Measurements from ENCODE around the gene GLIS1. TPM values are rescaled to one million over a fixed set of nuclear protein-coding genes. Genes with fewer than 3 reads are reported as not detected.
A peak's percentile ranks its signal among the peaks of the same experiment; 100 is the strongest.

The GLIS1 gene
- total and polyA plus RNA-seq, 9 donors, result 0.04 to 0.42 (median 0.08) TPM; not detected in 3

DNA sequence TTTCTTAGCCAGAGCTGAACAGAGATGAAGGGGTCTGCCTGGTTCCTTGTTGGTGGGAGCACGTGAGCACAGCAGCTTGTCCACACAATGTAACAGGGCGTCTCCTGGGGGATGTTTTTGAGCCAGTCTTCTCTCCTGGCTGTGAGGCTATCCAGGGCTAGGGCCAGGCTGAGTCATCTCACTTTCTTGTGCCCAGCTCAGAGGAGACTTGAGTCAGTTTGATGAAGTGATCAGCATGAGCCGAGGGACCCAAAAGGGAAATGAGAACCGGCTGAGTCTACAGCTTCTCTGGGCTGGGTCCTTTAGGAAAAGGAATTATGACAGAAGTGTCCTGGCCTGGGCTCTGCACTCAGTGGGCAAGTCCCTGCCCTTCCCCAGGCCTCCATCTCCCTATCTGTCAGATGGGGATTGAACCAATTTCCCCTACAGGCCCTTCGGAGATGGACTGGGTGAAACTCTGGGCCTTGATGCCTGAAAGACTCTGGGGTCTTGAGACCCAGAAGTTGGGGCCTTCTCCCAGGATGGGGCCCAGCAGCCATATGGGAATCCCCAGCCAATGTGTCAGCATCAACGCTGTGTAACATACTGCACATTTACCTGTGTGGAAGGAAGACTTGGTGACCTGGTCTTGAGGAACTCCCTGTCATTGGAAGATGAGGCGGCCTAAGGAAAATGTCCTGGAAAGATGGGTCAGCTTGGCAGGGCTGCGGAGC is 243.2 kb downstream of the GLIS1 start:
- Histone ChIP-seq H3K27ac (ENCODE audit: low read length) (no peak overlapping the region), H3K4me1 (ENCODE audit: control insufficient read depth, insufficient read depth, low read length) (peaks cover 12% of the 10 kb centered on the region), H3K9me3 (replicated peaks; ENCODE audit: control insufficient read depth, low read depth, low read length) (no peaks in the 10 kb centered on the region), H3K27me3 (ENCODE audit: control insufficient read depth, insufficient read depth, low read length) (peaks cover 23% of the 10 kb centered on the region), H3K36me3 (ENCODE audit: control insufficient read depth, insufficient read depth, low read length) (no peaks in the 10 kb centered on the region), H3K4me3 (ENCODE audit: low read length) (no peak overlapping the region)
- DNase-seq, result no peak
- WGBS (ENCODE audit: insufficient coverage), result 96% methylated on average over 5 of the region's 8 CpGs

DNA sequence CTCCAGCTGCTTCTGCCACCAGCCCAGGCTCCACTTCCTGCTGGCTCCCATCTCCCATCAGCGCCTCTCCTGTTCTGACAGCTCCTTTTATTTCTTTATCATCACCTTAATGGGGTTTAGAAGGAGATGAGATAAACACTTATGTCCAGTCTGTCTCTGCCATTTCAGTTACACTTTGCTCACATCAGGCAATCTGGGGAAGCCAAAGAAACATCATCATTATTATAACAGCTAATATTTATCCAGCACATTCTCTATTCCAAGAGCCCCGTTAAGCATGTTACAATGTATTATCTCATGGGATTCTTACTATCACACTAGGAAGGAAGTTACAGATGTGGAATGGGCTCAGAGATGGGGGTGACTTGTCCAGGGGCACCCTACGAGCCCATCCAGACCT is 248.6 kb downstream of the GLIS1 start:
- H3K9me3 ChIP-seq (replicated peaks; ENCODE audit: control insufficient read depth, low read depth, low read length), result no peaks in the 10 kb centered on the region
- no peak overlapping the region for H3K4me3 ChIP-seq (ENCODE audit: low read length)
- DNase-seq, result no peak
- WGBS (ENCODE audit: insufficient coverage), result no CpG with 5 or more reads among the region's 3 CpGs
- H3K27ac ChIP-seq (ENCODE audit: low read length), result no peak overlapping the region
- peaks cover 41% of the 10 kb centered on the region for H3K27me3 ChIP-seq (ENCODE audit: control insufficient read depth, insufficient read depth, low read length)
- peaks cover 3% of the 10 kb centered on the region for H3K4me1 ChIP-seq (ENCODE audit: control insufficient read depth, insufficient read depth, low read length)
- no peaks in the 10 kb centered on the region for H3K36me3 ChIP-seq (ENCODE audit: control insufficient read depth, insufficient read depth, low read length)

GRCh38 chr1:53486395-53487026 is 252.5 kb downstream of the GLIS1 start:
- DNase-seq, result no peak
- Histone ChIP-seq H3K27me3 (ENCODE audit: control insufficient read depth, insufficient read depth, low read length) (peaks cover 49% of the 10 kb centered on the region), H3K9me3 (replicated peaks; ENCODE audit: control insufficient read depth, low read depth, low read length) (no peaks in the 10 kb centered on the region), H3K27ac (ENCODE audit: low read length) (no peak overlapping the region), H3K4me1 (ENCODE audit: control insufficient read depth, insufficient read depth, low read length) (peaks cover 3% of the 10 kb centered on the region), H3K4me3 (ENCODE audit: low read length) (no peak overlapping the region), H3K36me3 (ENCODE audit: control insufficient read depth, insufficient read depth, low read length) (no peaks in the 10 kb centered on the region)
- WGBS (ENCODE audit: insufficient coverage), result 78% methylated on average over 6 of the region's 9 CpGs

DNA sequence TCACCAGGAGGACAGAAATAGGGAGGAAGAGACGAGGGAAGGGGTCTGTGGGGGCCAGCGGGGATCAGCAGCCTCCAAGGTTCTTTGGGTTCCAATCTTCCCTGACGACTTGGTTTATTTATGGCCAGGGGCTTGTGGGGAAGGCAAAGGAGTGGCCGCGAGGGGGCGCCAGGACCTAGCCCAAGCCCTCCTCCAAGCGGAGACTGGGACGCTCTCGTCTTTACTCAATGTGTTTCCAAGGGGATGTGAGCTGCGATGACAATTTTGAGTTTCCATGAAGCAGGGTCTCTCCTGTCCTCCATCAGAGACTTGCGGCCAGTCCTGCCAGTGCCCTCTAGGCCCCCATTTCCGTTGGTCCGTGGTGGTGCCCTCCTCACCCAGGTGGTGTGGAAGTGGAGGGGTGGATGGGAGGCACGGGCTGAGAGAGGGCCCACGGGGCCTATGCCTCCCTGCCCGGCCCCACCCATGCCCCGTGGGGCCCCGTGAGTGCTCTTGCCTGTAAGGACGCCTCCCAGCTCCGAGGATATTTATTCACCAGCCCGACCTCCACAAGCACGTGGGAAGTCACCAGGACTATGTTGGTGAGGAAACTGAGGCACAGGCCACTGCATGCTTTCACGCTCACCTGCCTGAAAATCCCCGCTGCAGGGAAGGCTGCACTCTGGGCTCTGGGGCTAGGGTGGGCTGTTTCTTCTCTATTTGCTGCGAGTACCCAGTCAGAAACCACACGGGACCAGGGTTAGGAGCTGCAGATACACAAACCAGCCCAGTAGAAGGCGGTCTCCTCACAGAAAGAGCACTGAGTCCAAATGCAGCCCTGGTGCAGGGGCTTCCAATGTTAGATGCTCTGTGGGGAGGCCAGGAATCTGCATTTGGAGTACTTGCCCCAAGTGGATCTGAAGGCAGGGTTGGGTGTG is 253.2 kb downstream of the GLIS1 start:
- H3K9me3 ChIP-seq (replicated peaks; ENCODE audit: control insufficient read depth, low read depth, low read length), result no peaks in the 10 kb centered on the region
- peaks cover 3% of the 10 kb centered on the region for H3K4me1 ChIP-seq (ENCODE audit: control insufficient read depth, insufficient read depth, low read length)
- WGBS (ENCODE audit: insufficient coverage), result 22% methylated on average over 15 of the region's 27 CpGs
- peaks cover 47% of the 10 kb centered on the region for H3K27me3 ChIP-seq (ENCODE audit: control insufficient read depth, insufficient read depth, low read length)
- H3K4me3 ChIP-seq (ENCODE audit: low read length), result no peak overlapping the region
- no peaks in the 10 kb centered on the region for H3K36me3 ChIP-seq (ENCODE audit: control insufficient read depth, insufficient read depth, low read length)
- H3K27ac ChIP-seq (ENCODE audit: low read length), result no peak overlapping the region
- peak; percentile 86 for DNase-seq

GRCh38 chr1:53484705-53485477 is 254.1 kb downstream of the GLIS1 start:
- Histone ChIP-seq H3K27me3 (ENCODE audit: control insufficient read depth, insufficient read depth, low read length) (peaks cover 40% of the 10 kb centered on the region), H3K36me3 (ENCODE audit: control insufficient read depth, insufficient read depth, low read length) (no peaks in the 10 kb centered on the region), H3K9me3 (replicated peaks; ENCODE audit: control insufficient read depth, low read depth, low read length) (no peaks in the 10 kb centered on the region), H3K4me3 (ENCODE audit: low read length) (no peak overlapping the region), H3K4me1 (ENCODE audit: control insufficient read depth, insufficient read depth, low read length) (peaks cover 3% of the 10 kb centered on the region), H3K27ac (ENCODE audit: low read length) (no peak overlapping the region)
- WGBS (ENCODE audit: insufficient coverage), result 87% methylated on average over 16 of the region's 19 CpGs
- no peak for DNase-seq

DNA sequence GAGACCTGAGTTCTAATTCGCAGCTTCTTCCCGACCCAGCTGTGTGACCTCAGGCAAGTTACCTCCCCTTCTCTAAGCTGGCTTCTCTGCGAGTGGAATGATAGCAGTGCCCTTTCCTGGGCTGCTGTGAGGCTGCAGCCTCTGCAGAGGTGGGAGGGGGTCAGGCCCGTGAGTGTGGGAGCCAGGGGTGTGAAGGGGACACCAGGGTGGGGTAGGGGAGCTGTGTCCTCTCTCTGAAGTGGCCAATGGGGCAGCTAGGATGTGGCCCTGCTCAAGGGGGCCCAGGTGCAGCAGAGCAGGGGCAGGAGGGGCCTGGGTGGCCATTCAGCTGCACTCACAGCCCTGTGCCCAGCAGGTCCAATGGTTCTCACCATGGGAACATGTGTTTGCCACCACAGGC is 255.3 kb downstream of the GLIS1 start:
- H3K27me3 ChIP-seq (ENCODE audit: control insufficient read depth, insufficient read depth, low read length), result peaks cover 33% of the 10 kb centered on the region
- H3K36me3 ChIP-seq (ENCODE audit: control insufficient read depth, insufficient read depth, low read length), result no peaks in the 10 kb centered on the region
- H3K27ac ChIP-seq (ENCODE audit: low read length), result no peak overlapping the region
- peaks cover 3% of the 10 kb centered on the region for H3K4me1 ChIP-seq (ENCODE audit: control insufficient read depth, insufficient read depth, low read length)
- 81% methylated on average over 3 of the region's 4 CpGs for WGBS (ENCODE audit: insufficient coverage)
- no peak for DNase-seq
- H3K9me3 ChIP-seq (replicated peaks; ENCODE audit: control insufficient read depth, low read depth, low read length), result no peaks in the 10 kb centered on the region
- no peak overlapping the region for H3K4me3 ChIP-seq (ENCODE audit: low read length)

DNA sequence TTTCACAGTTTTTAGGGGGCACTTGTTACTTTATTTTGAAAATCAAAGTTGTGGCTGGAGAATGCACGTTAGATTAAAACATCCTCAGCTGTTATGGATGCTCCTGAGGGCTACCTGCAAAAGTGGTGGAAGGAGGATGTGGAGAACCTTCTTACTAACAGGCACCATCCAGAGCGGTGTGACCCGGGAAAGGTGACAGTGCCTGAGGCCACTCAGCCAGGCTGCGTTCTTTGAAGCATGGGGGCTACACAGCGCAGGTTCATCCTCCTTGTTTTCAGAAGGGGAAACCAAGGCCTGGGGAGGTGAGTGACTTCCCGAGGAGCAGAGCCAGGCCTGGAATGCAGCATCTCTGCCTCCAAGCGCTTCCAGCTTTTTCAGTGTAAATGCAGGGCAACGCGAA is 255.8 kb downstream of the GLIS1 start:
- Histone ChIP-seq H3K4me1 (ENCODE audit: control insufficient read depth, insufficient read depth, low read length) (peaks cover 3% of the 10 kb centered on the region), H3K9me3 (replicated peaks; ENCODE audit: control insufficient read depth, low read depth, low read length) (no peaks in the 10 kb centered on the region), H3K36me3 (ENCODE audit: control insufficient read depth, insufficient read depth, low read length) (no peaks in the 10 kb centered on the region), H3K27ac (ENCODE audit: low read length) (no peak overlapping the region), H3K27me3 (ENCODE audit: control insufficient read depth, insufficient read depth, low read length) (peaks cover 28% of the 10 kb centered on the region), H3K4me3 (ENCODE audit: low read length) (no peak overlapping the region)
- DNase-seq, result no peak
- WGBS (ENCODE audit: insufficient coverage), result 88% methylated on average over 9 of the region's 9 CpGs

GRCh38 chr1:53482441-53483153 is 256.4 kb downstream of the GLIS1 start:
- no peak overlapping the region for H3K27ac ChIP-seq (ENCODE audit: low read length)
- WGBS (ENCODE audit: insufficient coverage), result 81% methylated on average over 14 of the region's 14 CpGs
- no peak overlapping the region for H3K4me3 ChIP-seq (ENCODE audit: low read length)
- no peak for DNase-seq
- H3K9me3 ChIP-seq (replicated peaks; ENCODE audit: control insufficient read depth, low read depth, low read length), result no peaks in the 10 kb centered on the region
- H3K27me3 ChIP-seq (ENCODE audit: control insufficient read depth, insufficient read depth, low read length), result peaks cover 26% of the 10 kb centered on the region
- H3K36me3 ChIP-seq (ENCODE audit: control insufficient read depth, insufficient read depth, low read length), result no peaks in the 10 kb centered on the region
- H3K4me1 ChIP-seq (ENCODE audit: control insufficient read depth, insufficient read depth, low read length), result peaks cover 6% of the 10 kb centered on the region

DNA sequence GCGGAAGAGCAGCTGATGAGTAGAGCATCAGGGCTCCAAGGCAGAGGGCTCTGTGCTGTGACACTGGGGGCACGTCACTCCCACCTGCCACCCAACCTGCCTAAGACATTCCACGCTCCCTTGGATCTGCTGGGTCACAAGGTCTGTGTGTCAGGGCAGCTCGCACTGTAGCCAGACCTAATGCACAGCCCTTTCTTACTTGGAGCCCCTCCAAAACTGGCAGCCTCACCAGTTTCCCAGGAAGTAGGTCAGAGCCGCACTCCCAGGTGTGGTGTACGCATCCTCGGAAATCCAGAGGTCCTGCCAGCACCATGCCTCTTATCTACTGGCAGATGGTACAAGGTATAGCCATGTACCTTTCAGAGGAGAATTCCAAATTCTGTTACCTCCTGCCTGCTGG is 257.5 kb downstream of the GLIS1 start:
- peaks cover 18% of the 10 kb centered on the region for H3K27me3 ChIP-seq (ENCODE audit: control insufficient read depth, insufficient read depth, low read length)
- peaks cover 14% of the 10 kb centered on the region for H3K4me1 ChIP-seq (ENCODE audit: control insufficient read depth, insufficient read depth, low read length)

More for the DNA sequence above, 257.5 kb downstream of the GLIS1 start:
- no peaks in the 10 kb centered on the region for H3K9me3 ChIP-seq (replicated peaks; ENCODE audit: control insufficient read depth, low read depth, low read length)
- no peaks in the 10 kb centered on the region for H3K36me3 ChIP-seq (ENCODE audit: control insufficient read depth, insufficient read depth, low read length)
- WGBS (ENCODE audit: insufficient coverage), result 84% methylated on average over 7 of the region's 7 CpGs
- no peak overlapping the region for H3K4me3 ChIP-seq (ENCODE audit: low read length)
- no peak overlapping the region for H3K27ac ChIP-seq (ENCODE audit: low read length)
- no peak for DNase-seq
